Loucy (cell line): ENCODE data around the gene WNT11.

ENCODE experiments used
- H2AFZ ChIP-seq: fragments of 200-600 bp; sonication (generic); 2 replicates; pipeline ENCODE4 v1.6.0; 2016; ENCODE audit warnings: antibody characterized with exemption, mild to moderate bottlenecking, low read length, moderate library complexity
- H3F3A ChIP-seq: fragments of 200-600 bp; 2 replicates; pipeline ENCODE4 v1.6.0; 2016; ENCODE audit warnings: antibody characterized with exemption, low read depth, mild to moderate bottlenecking
- H3K27me3 ChIP-seq: fragments of 200-600 bp; sonication (generic); 2 replicates; pipeline ENCODE4 v1.6.1; 2014; ENCODE audit warnings: low read length, mild to moderate bottlenecking; ENCODE audit not compliant: insufficient read depth, poor library complexity, severe bottlenecking
- H3K36me3 ChIP-seq: fragments of 200-600 bp; sonication (generic); 2 replicates; pipeline ENCODE4 v1.6.1; 2016; ENCODE audit warnings: low read length; ENCODE audit not compliant: insufficient read depth
- H3K4me1 ChIP-seq: fragments of 200-600 bp; sonication (generic); 2 replicates; pipeline ENCODE4 v1.5.1; 2014; ENCODE audit warnings: low read length, mild to moderate bottlenecking; ENCODE audit not compliant: insufficient read depth, poor library complexity, severe bottlenecking
- H3K4me2 ChIP-seq: fragments of 200-600 bp; sonication (generic); 2 replicates; pipeline ENCODE4 v1.6.0; 2014; ENCODE audit warnings: antibody characterized with exemption, low read length, low read depth, mild to moderate bottlenecking; ENCODE audit not compliant: poor library complexity, severe bottlenecking
- H3K4me3 ChIP-seq: fragments of 200-600 bp; sonication (generic); 2 replicates; pipeline ENCODE4 v1.5.1; 2014; ENCODE audit warnings: low read length, mild to moderate bottlenecking, mixed read lengths; ENCODE audit not compliant: poor library complexity, severe bottlenecking
- H3K79me2 ChIP-seq: fragments of 200-600 bp; sonication (generic); 2 replicates; pipeline ENCODE4 v1.6.1; 2014; ENCODE audit warnings: low read length; ENCODE audit not compliant: insufficient read depth
- H3K9ac ChIP-seq: fragments of 200-600 bp; sonication (generic); 2 replicates; pipeline ENCODE4 v1.6.0; 2014; ENCODE audit warnings: mild to moderate bottlenecking, low read depth, low read length, moderate library complexity; ENCODE audit not compliant: poor library complexity, severe bottlenecking
- H3K9me2 ChIP-seq: fragments of 200-600 bp; sonication (generic); replicated peaks from 2 replicates; pipeline ENCODE4 v1.6.1; 2016; ENCODE audit warnings: low read depth, low read length, mixed read lengths
- H3K9me3 ChIP-seq: fragments of 200-600 bp; sonication (generic); 2 replicates; pipeline ENCODE4 v1.6.1; 2014; ENCODE audit warnings: mild to moderate bottlenecking, antibody characterized with exemption, low read length, low read depth; ENCODE audit not compliant: insufficient read depth
- H4K20me1 ChIP-seq: fragments of 200-600 bp; sonication (generic); 2 replicates; pipeline ENCODE4 v1.6.0; 2014; ENCODE audit warnings: antibody characterized with exemption, low read length, mild to moderate bottlenecking; ENCODE audit not compliant: insufficient read depth, poor library complexity, severe bottlenecking
- EZH2phosphoT487 ChIP-seq: fragments of 200-600 bp; IDR thresholded peaks from 2 replicates; pipeline ENCODE4 v1.6.1; 2018; ENCODE audit warnings: antibody characterized with exemption, mild to moderate bottlenecking, moderate library complexity, borderline replicate concordance
- TF ChIP-seq, protein P1 (sequence below): fragments of 200-600 bp; sonication (generic); conservative IDR thresholded peaks from 2 replicates; pipeline ENCODE4 v1.5.1; 2014; ENCODE audit warnings: mild to moderate bottlenecking, antibody characterized with exemption, low read length

The WNT11 gene

DNA sequence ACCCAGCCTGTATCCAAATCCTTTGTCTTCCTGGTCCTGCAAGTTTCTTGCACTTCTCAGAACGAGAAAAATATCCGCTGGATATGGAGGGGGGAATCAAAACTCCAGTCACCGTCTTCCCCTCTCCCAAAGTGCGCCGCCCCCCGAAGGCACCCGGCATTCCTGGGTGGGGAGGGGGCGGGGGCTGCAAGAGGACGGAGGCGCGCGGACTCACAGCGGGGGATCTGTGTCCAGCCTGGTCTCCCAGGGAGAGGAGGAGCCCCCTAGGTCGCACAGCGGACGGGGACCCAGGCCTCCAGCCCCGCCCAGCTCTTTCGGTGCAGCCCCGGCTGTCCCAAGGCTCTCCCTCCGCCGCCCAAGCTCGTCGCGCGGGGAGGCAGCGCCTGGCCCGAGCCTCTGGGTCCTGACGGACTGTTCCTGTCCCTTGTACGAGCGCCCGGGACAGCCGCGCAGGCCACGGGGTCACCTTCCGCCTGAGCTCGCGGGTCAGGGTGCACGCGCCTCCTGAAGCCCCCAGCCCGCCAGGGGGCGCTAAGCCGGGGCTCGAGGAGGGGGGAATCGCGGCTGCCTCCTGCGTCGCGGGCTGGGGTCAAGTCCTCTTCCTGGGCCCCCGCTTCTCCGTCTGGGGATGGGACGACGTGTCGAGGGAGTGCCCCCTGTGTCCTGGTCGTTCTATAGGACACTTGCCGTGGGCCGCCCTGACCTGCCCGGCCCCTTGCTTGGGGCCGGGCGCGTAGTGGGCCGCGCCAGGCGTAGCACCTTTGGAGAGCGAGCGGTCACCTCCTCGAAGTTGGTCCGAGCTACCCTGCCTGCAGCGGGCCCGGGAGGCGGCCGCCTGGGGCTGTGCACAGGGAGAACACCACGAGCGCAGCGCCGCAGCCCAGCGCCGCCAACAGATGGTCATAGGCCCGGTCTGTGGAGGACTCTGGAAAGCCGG is 2.4 kb upstream of the WNT11 start:
- Histone ChIP-seq H3K9ac (peak overlapping the region; percentile 44), H3K27me3 (no peaks in the 10 kb centered on the region), H3K36me3 (no peaks in the 10 kb centered on the region), H3K9me3 (no peaks in the 10 kb centered on the region), H3K9me2 (no peaks in the 10 kb centered on the region), H3K4me1 (peaks cover 22% of the 10 kb centered on the region), H3K79me2 (no peaks in the 10 kb centered on the region), H2AFZ (peak overlapping the region; percentile 65; the same call in 1 of the 2 replicates), H4K20me1 (no peaks in the 10 kb centered on the region), H3K4me2 (peak overlapping the region; percentile 84), H3K4me3 (peak overlapping the region; percentile 71), H3F3A (no peaks in the 10 kb centered on the region)
- TF ChIP-seq, protein P1, sequence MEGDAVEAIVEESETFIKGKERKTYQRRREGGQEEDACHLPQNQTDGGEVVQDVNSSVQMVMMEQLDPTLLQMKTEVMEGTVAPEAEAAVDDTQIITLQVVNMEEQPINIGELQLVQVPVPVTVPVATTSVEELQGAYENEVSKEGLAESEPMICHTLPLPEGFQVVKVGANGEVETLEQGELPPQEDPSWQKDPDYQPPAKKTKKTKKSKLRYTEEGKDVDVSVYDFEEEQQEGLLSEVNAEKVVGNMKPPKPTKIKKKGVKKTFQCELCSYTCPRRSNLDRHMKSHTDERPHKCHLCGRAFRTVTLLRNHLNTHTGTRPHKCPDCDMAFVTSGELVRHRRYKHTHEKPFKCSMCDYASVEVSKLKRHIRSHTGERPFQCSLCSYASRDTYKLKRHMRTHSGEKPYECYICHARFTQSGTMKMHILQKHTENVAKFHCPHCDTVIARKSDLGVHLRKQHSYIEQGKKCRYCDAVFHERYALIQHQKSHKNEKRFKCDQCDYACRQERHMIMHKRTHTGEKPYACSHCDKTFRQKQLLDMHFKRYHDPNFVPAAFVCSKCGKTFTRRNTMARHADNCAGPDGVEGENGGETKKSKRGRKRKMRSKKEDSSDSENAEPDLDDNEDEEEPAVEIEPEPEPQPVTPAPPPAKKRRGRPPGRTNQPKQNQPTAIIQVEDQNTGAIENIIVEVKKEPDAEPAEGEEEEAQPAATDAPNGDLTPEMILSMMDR = peak; percentile 49
- no peak for TF ChIP-seq EZH2phosphoT487

DNA sequence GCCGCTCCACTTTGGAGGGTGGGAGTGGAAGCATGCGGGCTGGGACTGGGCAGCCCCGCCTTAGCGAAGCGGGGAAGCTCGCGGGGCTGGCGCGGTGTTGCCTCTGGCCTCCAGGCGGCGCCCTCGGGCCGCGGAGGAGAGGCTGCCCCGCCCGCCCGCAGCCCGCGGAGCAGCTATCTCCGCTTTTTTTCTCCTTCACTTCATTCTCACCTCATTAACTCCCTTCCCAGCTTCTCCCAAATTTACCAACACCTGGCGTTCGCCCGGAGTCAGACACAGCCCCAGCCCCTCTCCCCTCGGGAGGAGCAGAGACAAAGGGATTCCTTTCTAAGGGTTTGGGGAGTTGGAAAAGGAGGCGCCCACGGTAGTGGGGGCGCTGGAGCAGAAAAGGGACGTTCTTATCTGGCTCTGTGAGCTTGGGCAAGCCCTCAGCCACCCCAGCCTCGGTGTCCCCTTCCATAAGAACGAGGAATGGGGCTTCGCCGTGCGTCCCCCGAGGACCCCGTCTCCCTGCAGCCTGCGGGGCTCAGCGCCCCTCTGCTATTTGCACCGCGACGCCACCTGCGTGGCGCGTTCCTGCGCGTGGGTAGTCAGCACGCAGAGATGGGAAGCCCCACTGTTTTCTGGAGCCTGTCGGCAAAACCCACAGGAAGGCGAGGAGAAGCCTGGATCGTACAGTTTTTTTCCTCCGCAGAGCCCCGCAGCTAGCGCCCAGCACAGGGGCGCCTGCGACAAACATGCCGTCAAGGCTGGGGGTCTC is 1.5 kb upstream of the WNT11 start:
- H3K9me2 ChIP-seq = no peaks in the 10 kb centered on the region
- peaks cover 14% of the 10 kb centered on the region for H3K4me1 ChIP-seq
- H3K79me2 ChIP-seq = no peaks in the 10 kb centered on the region
- no peaks in the 10 kb centered on the region for H3F3A ChIP-seq
- H3K4me3 ChIP-seq = peak overlapping the region; percentile 71
- no peak for TF ChIP-seq EZH2phosphoT487
- TF ChIP-seq, protein P1 = peak; percentile 81
- H3K9me3 ChIP-seq = no peaks in the 10 kb centered on the region
- H3K9ac ChIP-seq = peak overlapping the region; percentile 44
- no peaks in the 10 kb centered on the region for H4K20me1 ChIP-seq
- H3K36me3 ChIP-seq = no peaks in the 10 kb centered on the region
- peak overlapping the region; percentile 84 for H3K4me2 ChIP-seq
- peak overlapping the region; percentile 95 for H2AFZ ChIP-seq
- H3K27me3 ChIP-seq = no peaks in the 10 kb centered on the region

- no peak overlapping the region for H3K4me3 ChIP-seq
These were observed 300 bp downstream of the WNT11 start for GRCh38 chr11:76206077-76206326.

More at GRCh38 chr11:76206077-76206326, 300 bp downstream of the WNT11 start:
- H3K9me2 ChIP-seq = no peaks in the 10 kb centered on the region
- no peaks in the 10 kb centered on the region for H3F3A ChIP-seq
- no peaks in the 10 kb centered on the region for H3K79me2 ChIP-seq
- H3K4me2 ChIP-seq = no peak overlapping the region
- H3K36me3 ChIP-seq = no peaks in the 10 kb centered on the region
- no peaks in the 10 kb centered on the region for H4K20me1 ChIP-seq
- no peaks in the 10 kb centered on the region for H3K27me3 ChIP-seq
- H2AFZ ChIP-seq = no peak overlapping the region
- TF ChIP-seq EZH2phosphoT487 = no peak
- TF ChIP-seq, protein P1 = no peak
- H3K4me1 ChIP-seq = peaks cover 8% of the 10 kb centered on the region
- H3K9me3 ChIP-seq = no peaks in the 10 kb centered on the region
- H3K9ac ChIP-seq = no peak overlapping the region
